DMS153 treated with DMSO at 0.1 percent for 48 hours (cell line): ENCODE results near the gene EVA1B.

Source experiments
- DNase-seq: peaks from one replicate; lab custom pipeline; 2025; ENCODE audit not compliant: unreplicated experiment; lab: John Stamatoyannopoulos, UW

Gene EVA1B

GRCh38 chr1:36346741-36347370 is 23.4 kb upstream of the EVA1B start:
- DNase-seq: no peak

- DNase-seq: no peak
These were observed 21.9 kb upstream of the EVA1B start for GRCh38 chr1:36345353-36345752.

DNA sequence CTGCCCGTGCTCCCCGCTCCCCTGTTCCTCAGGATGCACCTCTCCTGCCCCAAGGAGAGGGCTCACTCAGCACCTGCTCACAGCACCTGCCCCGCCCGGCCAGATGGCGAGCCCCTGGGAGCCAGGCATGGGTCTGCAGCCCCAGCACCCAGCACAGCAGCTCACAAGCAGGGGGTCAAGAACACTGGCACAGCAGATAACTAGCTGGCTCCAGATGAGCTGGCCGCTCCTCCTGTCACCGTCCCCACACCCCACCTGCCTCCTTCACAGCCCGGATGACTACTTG is 20.9 kb upstream of the EVA1B start:
- DNase-seq: no peak

GRCh38 chr1:36343651-36344394 is 20.4 kb upstream of the EVA1B start:
- DNase-seq: no peak

GRCh38 chr1:36342426-36343185 is 19.2 kb upstream of the EVA1B start:
- DNase-seq: peak; percentile 16

- DNase-seq: no peak
These were observed 18.3 kb upstream of the EVA1B start for GRCh38 chr1:36341626-36342320.

GRCh38 chr1:36339615-36340014 is 16.2 kb upstream of the EVA1B start:
- no peak for DNase-seq

- DNase-seq: no peak
These were observed 15.8 kb upstream of the EVA1B start for GRCh38 chr1:36339215-36339614.

- no peak for DNase-seq
These were observed 14.4 kb upstream of the EVA1B start for GRCh38 chr1:36337830-36338229.

GRCh38 chr1:36330940-36331339 is 7.5 kb upstream of the EVA1B start:
- no peak for DNase-seq

- DNase-seq: no peak
These were observed 6.4 kb upstream of the EVA1B start for GRCh38 chr1:36329817-36330216.

- DNase-seq: peak; percentile 32
These were observed 5.3 kb upstream of the EVA1B start for GRCh38 chr1:36328713-36329112.

GRCh38 chr1:36328088-36328480 is 4.6 kb upstream of the EVA1B start:
- DNase-seq: no peak

GRCh38 chr1:36327421-36328087 is 4.1 kb upstream of the EVA1B start:
- DNase-seq: no peak

- no peak for DNase-seq
These were observed 3.1 kb upstream of the EVA1B start for GRCh38 chr1:36326499-36326898.

DNA sequence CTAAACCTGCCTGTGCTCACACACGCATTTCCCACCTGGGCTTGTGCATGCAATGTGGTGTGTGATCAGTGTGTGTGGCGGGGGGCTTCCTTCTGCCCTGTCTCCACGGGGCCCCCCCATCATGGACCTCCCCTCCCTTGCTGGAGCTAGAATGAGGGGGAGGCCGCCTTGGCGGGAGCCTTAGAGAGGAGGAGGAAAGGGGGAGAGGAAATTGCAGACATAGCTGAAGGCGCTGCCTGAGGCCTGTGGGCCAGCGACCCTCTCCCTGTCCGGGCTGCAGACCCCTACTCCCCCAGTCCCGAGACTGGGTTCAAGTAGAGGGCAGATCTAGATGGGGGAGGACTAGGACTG is 883 bp upstream of the EVA1B start:
- DNase-seq: no peak

DNA sequence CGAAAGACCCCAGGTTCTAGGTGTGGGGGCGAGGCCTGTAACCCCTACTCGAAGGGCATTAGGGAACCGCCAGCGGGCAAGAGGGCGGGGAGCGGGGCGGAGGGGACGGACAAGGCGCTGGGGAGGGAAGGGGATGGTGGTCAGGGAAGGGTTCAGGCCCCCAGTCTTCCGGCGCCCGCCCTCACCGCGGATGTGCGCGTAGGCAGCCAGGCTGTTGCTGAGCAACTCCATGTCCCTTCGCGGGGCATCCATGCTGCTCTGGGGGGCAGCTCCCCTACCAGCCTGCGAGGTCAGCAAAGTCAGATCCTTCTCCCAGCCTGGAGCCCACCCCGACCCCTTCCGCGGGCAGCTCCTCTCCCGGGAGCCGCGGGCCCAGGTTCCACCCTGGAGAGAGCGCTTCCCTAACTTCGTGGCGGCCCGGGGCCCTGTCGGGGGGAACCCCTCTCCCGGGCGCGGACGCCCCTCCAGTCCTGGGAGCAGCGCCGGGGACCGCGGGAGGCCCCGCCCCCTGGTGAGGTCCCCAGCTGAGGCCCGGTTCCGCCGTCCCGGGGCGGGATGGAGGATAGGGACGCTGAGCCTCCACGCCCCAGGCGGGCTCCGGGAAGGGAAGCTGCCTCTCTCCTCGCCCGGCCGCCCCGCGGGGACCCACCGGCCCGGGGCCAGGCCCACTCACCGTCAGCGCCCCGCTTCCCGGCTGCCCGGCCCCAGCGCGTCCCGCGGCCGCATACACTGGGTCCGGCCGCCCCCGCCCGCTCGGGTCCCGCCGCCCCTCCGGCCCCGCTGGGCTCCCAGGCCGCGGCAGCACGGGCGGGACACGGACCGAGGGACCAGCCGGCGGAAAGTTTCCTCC is 434 bp downstream of the EVA1B start:
- no peak for DNase-seq

DNA sequence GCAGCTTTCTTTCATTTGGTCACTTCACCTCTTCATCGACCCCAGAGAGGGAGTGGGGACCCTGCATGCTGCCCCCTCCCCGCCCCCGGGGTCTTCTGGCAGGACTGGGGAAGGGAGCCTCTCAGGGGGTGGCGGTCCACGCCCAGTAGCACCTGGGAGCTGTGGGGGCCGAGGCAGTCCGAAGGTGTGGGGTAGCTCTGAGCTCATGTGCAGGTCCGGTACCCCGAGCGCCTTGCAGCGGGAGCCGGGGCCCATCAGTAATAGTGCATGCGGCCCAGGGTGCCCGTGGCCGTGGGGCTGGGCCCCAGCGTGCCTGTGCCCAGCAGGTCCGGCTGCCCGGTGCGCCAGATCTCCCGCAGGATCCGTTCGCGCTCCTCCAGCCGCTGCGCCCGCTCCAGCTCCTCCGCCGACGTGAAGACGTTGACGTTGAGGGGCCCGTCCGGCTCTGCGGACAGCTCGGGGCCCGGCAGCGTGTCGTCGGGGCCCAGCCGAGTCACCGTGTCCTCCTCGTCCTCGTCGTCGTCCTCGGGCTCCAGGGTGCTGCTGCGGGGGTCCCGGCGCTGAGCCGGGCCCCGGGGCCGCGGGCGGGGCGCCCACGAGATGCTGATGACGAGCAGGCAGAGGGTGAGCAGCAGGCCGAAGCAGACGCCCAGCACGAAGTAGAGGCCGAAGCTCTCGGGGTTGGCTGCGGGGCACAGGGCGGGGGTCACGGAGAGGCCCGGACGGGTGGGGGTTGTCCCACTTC is 1.2 kb downstream of the EVA1B start:
- DNase-seq: no peak

DNA sequence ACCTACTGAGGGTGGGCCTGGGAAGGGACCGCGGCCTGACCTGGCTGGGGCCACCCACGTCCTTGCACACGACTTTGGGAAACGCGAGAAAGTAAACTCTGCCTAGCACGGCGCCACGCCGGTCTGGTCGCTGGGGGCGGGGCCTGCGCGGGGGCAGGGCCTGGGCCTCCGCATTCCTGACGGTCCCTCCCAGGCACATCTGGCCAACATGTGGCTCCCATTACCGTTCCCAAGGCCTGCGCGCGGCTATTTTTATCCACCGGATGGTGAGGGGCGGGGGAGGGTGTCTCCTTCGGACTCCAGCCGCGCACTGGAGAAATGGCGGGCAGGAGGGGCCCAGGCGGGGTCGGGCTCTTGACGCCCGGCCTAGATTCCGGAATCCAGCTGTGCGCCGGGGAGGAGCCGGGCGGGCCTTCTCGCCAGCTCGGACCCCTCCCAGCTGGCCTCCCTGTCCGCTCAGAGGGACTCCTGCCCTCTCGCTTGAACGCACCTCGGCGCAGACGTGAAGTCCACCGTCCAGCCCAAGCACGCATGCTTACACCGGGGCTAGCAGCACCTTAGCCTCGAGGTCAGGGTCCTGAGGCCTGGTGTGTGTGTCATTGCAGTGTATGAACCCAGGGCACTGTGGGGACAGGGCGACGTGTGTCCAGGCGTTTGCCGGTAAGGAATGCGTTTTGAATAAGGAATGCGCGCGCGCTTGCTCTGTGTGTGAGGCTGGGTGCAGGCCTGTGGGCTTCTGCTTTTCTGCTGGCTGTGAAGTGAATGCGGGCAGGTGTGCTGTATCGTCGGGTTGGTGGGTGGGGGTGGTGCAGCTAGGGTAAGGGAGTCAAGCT is 2.1 kb downstream of the EVA1B start:
- DNase-seq: no peak
